ENCODE data around the gene PPM1E.

DNA sequence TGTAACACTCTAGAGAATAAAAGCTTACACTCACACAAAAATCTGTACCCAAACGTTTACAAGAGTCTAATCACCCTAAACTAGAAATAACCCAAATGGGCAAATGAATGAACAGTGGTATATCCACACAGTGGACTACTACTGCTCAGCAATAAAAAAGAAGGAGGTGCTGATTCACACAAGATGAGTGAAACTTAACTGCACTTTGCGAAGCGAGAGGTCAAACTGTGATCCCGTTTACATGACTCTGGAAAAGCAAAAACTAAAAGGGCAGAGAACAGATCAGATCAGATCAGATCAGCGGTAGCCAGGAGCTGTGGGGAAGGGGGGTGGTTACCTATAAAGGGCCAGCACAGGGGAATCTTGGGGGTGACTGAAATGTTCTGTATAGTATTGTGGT is 237.7 kb downstream of the PPM1E start:
- TF ChIP-seq, protein P1, sequence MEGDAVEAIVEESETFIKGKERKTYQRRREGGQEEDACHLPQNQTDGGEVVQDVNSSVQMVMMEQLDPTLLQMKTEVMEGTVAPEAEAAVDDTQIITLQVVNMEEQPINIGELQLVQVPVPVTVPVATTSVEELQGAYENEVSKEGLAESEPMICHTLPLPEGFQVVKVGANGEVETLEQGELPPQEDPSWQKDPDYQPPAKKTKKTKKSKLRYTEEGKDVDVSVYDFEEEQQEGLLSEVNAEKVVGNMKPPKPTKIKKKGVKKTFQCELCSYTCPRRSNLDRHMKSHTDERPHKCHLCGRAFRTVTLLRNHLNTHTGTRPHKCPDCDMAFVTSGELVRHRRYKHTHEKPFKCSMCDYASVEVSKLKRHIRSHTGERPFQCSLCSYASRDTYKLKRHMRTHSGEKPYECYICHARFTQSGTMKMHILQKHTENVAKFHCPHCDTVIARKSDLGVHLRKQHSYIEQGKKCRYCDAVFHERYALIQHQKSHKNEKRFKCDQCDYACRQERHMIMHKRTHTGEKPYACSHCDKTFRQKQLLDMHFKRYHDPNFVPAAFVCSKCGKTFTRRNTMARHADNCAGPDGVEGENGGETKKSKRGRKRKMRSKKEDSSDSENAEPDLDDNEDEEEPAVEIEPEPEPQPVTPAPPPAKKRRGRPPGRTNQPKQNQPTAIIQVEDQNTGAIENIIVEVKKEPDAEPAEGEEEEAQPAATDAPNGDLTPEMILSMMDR (IDR thresholded peaks at IDR 0.05), result no peak
- no peak for TF ChIP-seq EZH2 (IDR thresholded peaks at IDR 0.05; ENCODE audit: borderline replicate concordance, insufficient read depth, low read depth, low read length, poor library complexity, severe bottlenecking)

Data from B cell (primary cell).